Measurements from ENCODE around the gene PFN3.

DNA sequence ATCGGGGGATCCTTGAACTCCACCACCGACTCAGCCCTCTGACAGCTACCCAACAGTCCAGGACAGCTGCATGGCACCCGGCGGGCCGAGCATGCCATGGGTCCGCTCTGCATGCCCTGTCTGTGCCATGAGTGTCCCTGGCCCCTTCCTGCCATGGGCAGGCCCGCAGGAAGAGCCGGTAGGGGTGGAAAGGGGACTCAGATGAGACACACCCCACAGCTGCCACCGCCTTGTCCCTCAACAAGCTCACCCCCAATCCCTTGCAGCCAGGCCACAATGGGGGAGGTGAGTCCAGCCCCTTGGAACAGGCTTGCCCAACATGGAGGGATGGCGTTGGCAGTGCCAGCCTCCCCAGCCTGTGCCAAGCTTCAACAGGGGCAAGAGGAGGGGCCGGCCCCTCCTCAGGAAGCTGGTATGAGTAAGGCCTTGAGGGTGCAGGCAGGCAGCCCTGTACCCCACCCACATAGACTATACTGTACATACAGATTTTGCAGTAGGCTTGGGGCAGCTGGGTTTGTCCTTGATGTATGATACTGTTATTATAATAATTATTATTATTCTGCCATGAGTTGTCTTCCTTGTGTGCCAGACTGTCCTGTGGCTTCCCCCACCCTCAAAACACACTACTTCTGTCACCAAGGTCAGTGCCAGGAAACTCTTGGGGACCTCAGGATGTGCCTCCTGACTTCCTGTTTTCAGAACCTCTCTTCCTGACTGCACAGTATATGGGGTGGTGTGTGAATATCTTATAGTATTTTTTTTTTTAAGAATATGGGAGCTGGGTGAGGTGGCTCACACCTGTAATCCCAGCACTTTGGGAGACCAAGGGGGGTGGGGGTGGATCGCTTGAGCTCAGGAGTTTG lies 28.2 kb downstream of the PFN3 start:
- no peak for TF ChIP-seq POLR2AphosphoS5 (IDR thresholded peaks at IDR 0.05; ENCODE audit: low read depth)
- TF ChIP-seq, protein P1, sequence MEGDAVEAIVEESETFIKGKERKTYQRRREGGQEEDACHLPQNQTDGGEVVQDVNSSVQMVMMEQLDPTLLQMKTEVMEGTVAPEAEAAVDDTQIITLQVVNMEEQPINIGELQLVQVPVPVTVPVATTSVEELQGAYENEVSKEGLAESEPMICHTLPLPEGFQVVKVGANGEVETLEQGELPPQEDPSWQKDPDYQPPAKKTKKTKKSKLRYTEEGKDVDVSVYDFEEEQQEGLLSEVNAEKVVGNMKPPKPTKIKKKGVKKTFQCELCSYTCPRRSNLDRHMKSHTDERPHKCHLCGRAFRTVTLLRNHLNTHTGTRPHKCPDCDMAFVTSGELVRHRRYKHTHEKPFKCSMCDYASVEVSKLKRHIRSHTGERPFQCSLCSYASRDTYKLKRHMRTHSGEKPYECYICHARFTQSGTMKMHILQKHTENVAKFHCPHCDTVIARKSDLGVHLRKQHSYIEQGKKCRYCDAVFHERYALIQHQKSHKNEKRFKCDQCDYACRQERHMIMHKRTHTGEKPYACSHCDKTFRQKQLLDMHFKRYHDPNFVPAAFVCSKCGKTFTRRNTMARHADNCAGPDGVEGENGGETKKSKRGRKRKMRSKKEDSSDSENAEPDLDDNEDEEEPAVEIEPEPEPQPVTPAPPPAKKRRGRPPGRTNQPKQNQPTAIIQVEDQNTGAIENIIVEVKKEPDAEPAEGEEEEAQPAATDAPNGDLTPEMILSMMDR (IDR thresholded peaks at IDR 0.05; ENCODE audit: insufficient read depth, low read length) = no peak
